ENCODE measurements around the gene DPAGT1. TPM values are rescaled to one million over a fixed set of nuclear protein-coding genes. Genes with fewer than 3 reads are reported as not detected.
A peak's percentile ranks its signal among the peaks of the same experiment; 100 is the strongest.

DPAGT1 gene
- total and polyA plus RNA-seq, 2 of the 8 experiments (the other 6 are each of a cell fraction or from before 2014, with no cell fraction given), result 59.8 to 236 TPM

DNA sequence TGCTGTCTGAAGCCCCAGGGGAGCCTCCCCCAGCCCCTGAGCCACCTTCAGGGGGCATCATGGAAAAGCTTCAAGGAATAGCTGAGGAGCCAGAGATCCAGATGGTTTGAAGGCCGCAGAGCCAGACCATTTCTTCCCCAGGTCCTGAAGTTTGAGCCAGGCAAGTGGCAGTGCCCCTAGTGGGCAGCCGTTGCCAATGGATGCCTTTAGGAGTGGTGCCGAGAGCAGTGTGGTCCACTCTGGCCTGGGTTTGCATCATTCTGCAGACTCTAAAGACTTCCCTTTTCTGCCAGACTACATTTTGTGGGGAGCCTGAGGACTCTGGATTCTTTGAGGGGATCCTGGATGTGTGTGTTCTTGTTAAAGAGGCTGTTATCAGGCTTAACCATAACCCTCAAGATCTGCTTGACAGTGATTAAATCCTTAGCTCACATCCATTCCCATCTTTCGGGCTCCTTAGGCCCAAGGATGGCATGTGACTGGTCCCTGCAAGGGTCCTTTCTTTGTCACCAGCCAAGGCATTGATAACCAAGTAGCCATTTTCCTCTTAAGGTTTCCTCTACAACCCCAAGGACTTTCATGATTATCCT, 32.8 kb upstream of the DPAGT1 start:
- Histone ChIP-seq H3K14ac (ENCODE audit: insufficient read length) (no peak overlapping the region), H3K4me2 (ENCODE audit: insufficient read depth in 1 of 2, low read depth in 2 of 2, low read length in 2 of 2) (no peak overlapping the region), H3K23me2 (ENCODE audit: low read depth, low read length) (no peaks in the 10 kb centered on the region), H2BK15ac (ENCODE audit: low read length) (no peak overlapping the region), H3K9me3 (ENCODE audit: insufficient read depth in 2 of 2, low read depth in 1 of 2, low read length in 1 of 2) (no peaks in the 10 kb centered on the region), H4K20me1 (replicated peaks in 1 of 2; ENCODE audit: control insufficient read depth in 1 of 2, insufficient read depth in 2 of 2, low read length in 2 of 2) (peaks cover 0 to 5% of the 10 kb centered on the region in 2 experiments), H2BK20ac (ENCODE audit: low read length) (no peak overlapping the region), H3K4me3 (ENCODE audit: extremely low read depth in 1 of 4, insufficient read depth in 2 of 4, low read depth in 3 of 4, low read length in 4 of 4) (no peak overlapping the region), H3K27ac (ENCODE audit: low read depth, low read length) (no peak overlapping the region), H2AK5ac (ENCODE audit: low read depth, low read length) (no peak overlapping the region), H4K91ac (replicated peaks; ENCODE audit: insufficient read length, low read length) (no peak overlapping the region), H2BK5ac (ENCODE audit: low read depth, low read length) (no peak overlapping the region), H3K27me3 (replicated peaks in 1 of 4; ENCODE audit: control insufficient read depth in 3 of 4, extremely low read depth in 1 of 4, insufficient read depth in 3 of 4, low read length in 3 of 4) (no peaks in the 10 kb centered on the region), H3K79me1 (ENCODE audit: low read depth, low read length) (no peaks in the 10 kb centered on the region), H3K4ac (replicated peaks; ENCODE audit: insufficient read length, low read depth, low read length) (no peak overlapping the region), H3K23ac (ENCODE audit: insufficient read length) (no peak overlapping the region), H3K36me3 (ENCODE audit: control insufficient read depth in 2 of 4, insufficient read depth in 4 of 4, low read length in 3 of 4) (peaks cover 23 to 37% (median 28%) of the 10 kb centered on the region in 4 experiments), H3K56ac (replicated peaks; ENCODE audit: insufficient read length, low read depth, low read length) (no peak overlapping the region), H3K79me2 (ENCODE audit: control insufficient read depth in 1 of 2, insufficient read depth in 2 of 2, low read length in 2 of 2) (no peaks in the 10 kb centered on the region), H4K5ac (ENCODE audit: insufficient read length, low read depth, low read length) (no peak overlapping the region), H4K8ac (ENCODE audit: extremely low read depth, insufficient read depth, low read length) (no peak overlapping the region), H2BK120ac (replicated peaks; ENCODE audit: low read depth, low read length) (no peak overlapping the region), H3K9ac (replicated peaks in 1 of 4; ENCODE audit: extremely low read depth in 1 of 4, low read depth in 3 of 4, low read length in 3 of 4) (no peak overlapping the region), H2AFZ (ENCODE audit: low read length) (no peak overlapping the region), H2BK12ac (ENCODE audit: low read depth, low read length) (no peak overlapping the region), H3K18ac (ENCODE audit: extremely low read depth, low read length) (no peak overlapping the region), H3K4me1 (replicated peaks in 1 of 4; ENCODE audit: control insufficient read depth in 3 of 4, insufficient read depth in 4 of 4, low read length in 3 of 4) (no peaks in the 10 kb centered on the region)
- WGBS, 2 experiments (ENCODE audit: extremely low coverage in 1 of 2, insufficient coverage in 1 of 2, insufficient read length in 1 of 2, insufficient replicate concordance in 2 of 2, low coverage in 1 of 2, low lambda C conversion rate in 2 of 2, missing lambda C conversion rate in 1 of 2), result 86% methylated on average over 4 of the region's 4 CpGs; no CpG with 5 or more reads in 1 of the 2 experiments
- FAIRE-seq (no peak), DNase-seq (ENCODE audit: low read depth in 1 of 2, low spot score in 2 of 2) (peak in 1 of 2 experiments; percentile 61)
- no peak for TF ChIP-seq BRCA1 (IDR thresholded peaks at IDR 0.05; ENCODE audit: low read depth, low read length)
- TF ChIP-seq, protein P1, sequence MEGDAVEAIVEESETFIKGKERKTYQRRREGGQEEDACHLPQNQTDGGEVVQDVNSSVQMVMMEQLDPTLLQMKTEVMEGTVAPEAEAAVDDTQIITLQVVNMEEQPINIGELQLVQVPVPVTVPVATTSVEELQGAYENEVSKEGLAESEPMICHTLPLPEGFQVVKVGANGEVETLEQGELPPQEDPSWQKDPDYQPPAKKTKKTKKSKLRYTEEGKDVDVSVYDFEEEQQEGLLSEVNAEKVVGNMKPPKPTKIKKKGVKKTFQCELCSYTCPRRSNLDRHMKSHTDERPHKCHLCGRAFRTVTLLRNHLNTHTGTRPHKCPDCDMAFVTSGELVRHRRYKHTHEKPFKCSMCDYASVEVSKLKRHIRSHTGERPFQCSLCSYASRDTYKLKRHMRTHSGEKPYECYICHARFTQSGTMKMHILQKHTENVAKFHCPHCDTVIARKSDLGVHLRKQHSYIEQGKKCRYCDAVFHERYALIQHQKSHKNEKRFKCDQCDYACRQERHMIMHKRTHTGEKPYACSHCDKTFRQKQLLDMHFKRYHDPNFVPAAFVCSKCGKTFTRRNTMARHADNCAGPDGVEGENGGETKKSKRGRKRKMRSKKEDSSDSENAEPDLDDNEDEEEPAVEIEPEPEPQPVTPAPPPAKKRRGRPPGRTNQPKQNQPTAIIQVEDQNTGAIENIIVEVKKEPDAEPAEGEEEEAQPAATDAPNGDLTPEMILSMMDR (IDR thresholded peaks at IDR 0.05; ENCODE audit: control extremely low read depth in 1 of 3, insufficient read depth in 1 of 3, low read depth in 1 of 3, low read length in 3 of 3), result peak; percentile 62 to 83 (median 82)
- no peak for TF ChIP-seq JUND (IDR thresholded peaks at IDR 0.05; ENCODE audit: low read length)
- TF ChIP-seq RAD21 (IDR thresholded peaks at IDR 0.05 in 1 of 2, conservative IDR thresholded peaks at IDR 0.05 in 1 of 2; ENCODE audit: low read depth in 2 of 2, low read length in 2 of 2), result peak; percentile 31 to 42; a peak in 2 of 4 replicates
- POLR2A ChIA-PET (ENCODE audit: partially characterized antibody), result interaction anchor here (0.8 to 2.0 kb wide), 11 partner anchors 8 to 116 kb away, joined by 3 to 7 read pairs (median 4); partner anchors contain the start of genes C2CD2L, DPAGT1, HINFP and NLRX1
- CTCF ChIA-PET (ENCODE audit: partially characterized antibody), result interaction anchor here (0.7 to 5.9 kb wide), 28 partner anchors 9 to 269 kb away, joined by 3 to 33 read pairs (median 5); partner anchors contain the start of gene ABCG4
